ENCODE data around the gene SCP2.

Gene SCP2

DNA sequence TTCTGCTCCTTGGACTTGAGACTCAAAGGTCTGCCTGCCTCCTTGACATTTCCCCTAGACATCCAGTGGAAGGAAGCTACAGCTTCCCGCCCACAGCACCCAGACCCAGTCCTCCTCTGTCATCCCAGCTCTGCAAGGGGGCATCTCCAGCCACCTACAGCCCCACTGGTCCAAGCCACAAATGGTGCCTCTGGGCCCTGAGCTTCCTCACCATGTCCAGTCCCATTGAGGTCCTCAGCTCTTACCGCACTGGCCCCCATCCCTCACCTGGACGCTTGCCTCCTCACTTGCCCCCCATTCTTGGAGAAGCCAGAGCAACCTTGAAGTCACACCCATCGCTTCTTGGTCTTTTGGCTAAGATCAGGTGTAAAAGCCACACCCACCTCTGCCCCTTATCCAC, 148.1 kb downstream of the SCP2 start:
- Histone ChIP-seq H3K4me1 (ENCODE audit: control insufficient read depth, insufficient read depth, low read length) (peaks cover 3% of the 10 kb centered on the region), H3K9me3 (ENCODE audit: control insufficient read depth in 2 of 2, low read length in 2 of 2) (no peaks in the 10 kb centered on the region), H3K9ac (ENCODE audit: low read length in 2 of 2) (no peak overlapping the region), H3K4me3 (ENCODE audit: low read length in 2 of 2) (no peak overlapping the region), H3K36me3 (ENCODE audit: control insufficient read depth in 2 of 2, insufficient read depth in 2 of 2, low read length in 2 of 2) (peaks cover 14 to 23% of the 10 kb centered on the region in 2 donors), H3K27me3 (ENCODE audit: control insufficient read depth in 1 of 2, insufficient read depth in 2 of 2, low read length in 2 of 2) (no peaks in the 10 kb centered on the region), H3K27ac (ENCODE audit: low read length) (no peak overlapping the region)

GRCh38 chr1:53075761-53076163, 148.7 kb downstream of the SCP2 start:
- peaks cover 3% of the 10 kb centered on the region for H3K4me1 ChIP-seq (ENCODE audit: control insufficient read depth, insufficient read depth, low read length)
- H3K36me3 ChIP-seq (ENCODE audit: control insufficient read depth in 2 of 2, insufficient read depth in 2 of 2, low read length in 2 of 2), result peaks cover 12 to 23% of the 10 kb centered on the region in 2 donors
- no peak overlapping the region for H3K4me3 ChIP-seq (ENCODE audit: low read length in 2 of 2)
- H3K9ac ChIP-seq (ENCODE audit: low read length in 2 of 2), result no peak overlapping the region
- H3K27ac ChIP-seq (ENCODE audit: low read length), result no peak overlapping the region
- H3K9me3 ChIP-seq (ENCODE audit: control insufficient read depth in 2 of 2, low read length in 2 of 2), result no peaks in the 10 kb centered on the region
- H3K27me3 ChIP-seq (ENCODE audit: control insufficient read depth in 1 of 2, insufficient read depth in 2 of 2, low read length in 2 of 2), result no peaks in the 10 kb centered on the region

GRCh38 chr1:53076165-53076564, 149.1 kb downstream of the SCP2 start:
- Histone ChIP-seq H3K27me3 (ENCODE audit: control insufficient read depth in 1 of 2, insufficient read depth in 2 of 2, low read length in 2 of 2) (no peaks in the 10 kb centered on the region), H3K27ac (ENCODE audit: low read length) (no peak overlapping the region), H3K9ac (ENCODE audit: low read length in 2 of 2) (no peak overlapping the region), H3K9me3 (ENCODE audit: control insufficient read depth in 2 of 2, low read length in 2 of 2) (no peaks in the 10 kb centered on the region), H3K4me3 (ENCODE audit: low read length in 2 of 2) (no peak overlapping the region), H3K4me1 (ENCODE audit: control insufficient read depth, insufficient read depth, low read length) (peaks cover 3% of the 10 kb centered on the region), H3K36me3 (ENCODE audit: control insufficient read depth in 2 of 2, insufficient read depth in 2 of 2, low read length in 2 of 2) (peaks cover 16 to 23% of the 10 kb centered on the region in 2 donors)

DNA sequence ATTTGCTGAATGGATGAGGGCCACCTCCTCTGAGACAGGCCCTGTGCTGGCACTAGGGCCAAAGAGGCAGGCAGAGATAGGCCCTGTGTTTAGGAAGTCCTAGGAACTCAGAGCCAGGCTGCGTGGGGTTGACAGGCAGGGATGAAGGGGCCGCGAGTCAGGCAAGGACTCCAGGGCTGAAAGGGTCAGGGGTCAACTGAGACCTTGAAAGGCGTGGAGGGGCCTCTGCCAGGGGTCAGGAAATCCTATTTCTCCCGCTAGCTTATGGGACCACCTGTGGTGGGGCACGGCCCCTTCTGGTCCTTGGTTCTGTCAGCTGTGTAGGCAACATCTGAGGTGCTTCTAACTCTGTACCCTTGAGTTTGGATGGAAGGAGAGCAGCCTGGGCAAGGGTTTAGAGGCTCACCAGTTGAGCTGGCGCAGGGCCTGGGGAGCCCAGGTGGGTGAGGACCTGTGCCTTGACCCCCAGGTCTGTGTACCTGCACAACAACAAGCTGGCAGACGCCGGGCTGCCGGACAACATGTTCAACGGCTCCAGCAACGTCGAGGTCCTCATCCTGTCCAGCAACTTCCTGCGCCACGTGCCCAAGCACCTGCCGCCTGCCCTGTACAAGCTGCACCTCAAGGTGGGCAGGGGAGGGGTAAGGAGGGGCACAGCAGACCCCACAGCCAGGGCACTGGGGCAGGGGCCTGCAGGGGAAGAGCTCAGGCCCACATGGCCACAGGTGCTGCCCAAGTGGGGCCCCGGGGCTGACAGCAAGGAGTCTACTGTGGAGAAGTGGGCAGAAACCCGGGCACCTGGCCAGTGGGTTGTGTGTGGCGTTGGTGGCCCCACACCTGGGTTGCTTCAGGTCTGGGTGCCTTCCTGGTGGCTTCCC, 149.9 kb downstream of the SCP2 start:
- Histone ChIP-seq H3K4me3 (ENCODE audit: low read length in 2 of 2) (no peak overlapping the region), H3K9me3 (ENCODE audit: control insufficient read depth in 2 of 2, low read length in 2 of 2) (no peaks in the 10 kb centered on the region), H3K9ac (ENCODE audit: low read length in 2 of 2) (no peak overlapping the region), H3K27me3 (ENCODE audit: control insufficient read depth in 1 of 2, insufficient read depth in 2 of 2, low read length in 2 of 2) (no peaks in the 10 kb centered on the region), H3K27ac (ENCODE audit: low read length) (no peak overlapping the region), H3K36me3 (ENCODE audit: control insufficient read depth in 2 of 2, insufficient read depth in 2 of 2, low read length in 2 of 2) (peaks cover 23 to 27% of the 10 kb centered on the region in 2 donors), H3K4me1 (ENCODE audit: control insufficient read depth, insufficient read depth, low read length) (peaks cover 3% of the 10 kb centered on the region)

DNA sequence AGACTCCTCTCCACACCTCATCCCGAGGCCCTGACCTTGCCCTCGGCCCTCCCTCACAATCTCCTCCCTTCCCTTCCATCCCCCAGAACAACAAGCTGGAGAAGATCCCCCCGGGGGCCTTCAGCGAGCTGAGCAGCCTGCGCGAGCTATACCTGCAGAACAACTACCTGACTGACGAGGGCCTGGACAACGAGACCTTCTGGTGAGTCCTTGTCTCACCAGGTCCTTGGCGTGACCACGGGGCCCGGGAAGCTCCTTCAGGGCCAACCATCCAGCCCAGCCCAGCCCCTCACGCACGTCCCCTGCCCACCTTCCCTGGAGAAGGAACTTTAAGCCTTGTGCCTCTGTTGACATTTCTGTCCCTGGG, 150.5 kb downstream of the SCP2 start:
- Histone ChIP-seq H3K27me3 (ENCODE audit: control insufficient read depth in 1 of 2, insufficient read depth in 2 of 2, low read length in 2 of 2) (no peaks in the 10 kb centered on the region), H3K36me3 (ENCODE audit: control insufficient read depth in 2 of 2, insufficient read depth in 2 of 2, low read length in 2 of 2) (peaks cover 30 to 34% of the 10 kb centered on the region in 2 donors), H3K4me3 (ENCODE audit: low read length in 2 of 2) (no peak overlapping the region)

DNA sequence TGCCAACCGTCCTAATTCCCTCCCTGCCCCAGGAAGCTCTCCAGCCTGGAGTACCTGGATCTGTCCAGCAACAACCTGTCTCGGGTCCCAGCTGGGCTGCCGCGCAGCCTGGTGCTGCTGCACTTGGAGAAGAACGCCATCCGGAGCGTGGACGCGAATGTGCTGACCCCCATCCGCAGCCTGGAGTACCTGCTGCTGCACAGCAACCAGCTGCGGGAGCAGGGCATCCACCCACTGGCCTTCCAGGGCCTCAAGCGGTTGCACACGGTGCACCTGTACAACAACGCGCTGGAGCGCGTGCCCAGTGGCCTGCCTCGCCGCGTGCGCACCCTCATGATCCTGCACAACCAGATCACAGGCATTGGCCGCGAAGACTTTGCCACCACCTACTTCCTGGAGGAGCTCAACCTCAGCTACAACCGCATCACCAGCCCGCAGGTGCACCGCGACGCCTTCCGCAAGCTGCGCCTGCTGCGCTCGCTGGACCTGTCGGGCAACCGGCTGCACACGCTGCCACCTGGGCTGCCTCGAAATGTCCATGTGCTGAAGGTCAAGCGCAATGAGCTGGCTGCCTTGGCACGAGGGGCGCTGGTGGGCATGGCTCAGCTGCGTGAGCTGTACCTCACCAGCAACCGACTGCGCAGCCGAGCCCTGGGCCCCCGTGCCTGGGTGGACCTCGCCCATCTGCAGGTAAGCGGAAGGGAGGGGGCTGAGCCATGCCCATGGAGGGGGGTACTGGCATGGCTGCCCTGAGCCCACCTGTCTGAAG, 151.4 kb downstream of the SCP2 start:
- Histone ChIP-seq H3K4me3 (ENCODE audit: low read length in 2 of 2) (no peak overlapping the region), H3K9ac (ENCODE audit: low read length in 2 of 2) (no peak overlapping the region), H3K27ac (ENCODE audit: low read length) (no peak overlapping the region), H3K27me3 (ENCODE audit: control insufficient read depth in 1 of 2, insufficient read depth in 2 of 2, low read length in 2 of 2) (no peaks in the 10 kb centered on the region), H3K4me1 (ENCODE audit: control insufficient read depth, insufficient read depth, low read length) (peaks cover 5% of the 10 kb centered on the region), H3K36me3 (ENCODE audit: control insufficient read depth in 2 of 2, insufficient read depth in 2 of 2, low read length in 2 of 2) (peaks cover 33 to 39% of the 10 kb centered on the region in 2 donors), H3K9me3 (ENCODE audit: control insufficient read depth in 2 of 2, low read length in 2 of 2) (no peaks in the 10 kb centered on the region)

More for the DNA sequence above, 150.5 kb downstream of the SCP2 start:
- peaks cover 3% of the 10 kb centered on the region for H3K4me1 ChIP-seq (ENCODE audit: control insufficient read depth, insufficient read depth, low read length)
- H3K27ac ChIP-seq (ENCODE audit: low read length), result no peak overlapping the region
- no peak overlapping the region for H3K9ac ChIP-seq (ENCODE audit: low read length in 2 of 2)
- no peaks in the 10 kb centered on the region for H3K9me3 ChIP-seq (ENCODE audit: control insufficient read depth in 2 of 2, low read length in 2 of 2)

- Histone ChIP-seq H3K9me3 (ENCODE audit: control insufficient read depth in 2 of 2, low read length in 2 of 2) (no peaks in the 10 kb centered on the region), H3K27ac (ENCODE audit: low read length) (no peak overlapping the region), H3K36me3 (ENCODE audit: control insufficient read depth in 2 of 2, insufficient read depth in 2 of 2, low read length in 2 of 2) (peaks cover 33 to 39% of the 10 kb centered on the region in 2 donors), H3K27me3 (ENCODE audit: control insufficient read depth in 1 of 2, insufficient read depth in 2 of 2, low read length in 2 of 2) (no peaks in the 10 kb centered on the region), H3K4me3 (ENCODE audit: low read length in 2 of 2) (no peak overlapping the region), H3K9ac (ENCODE audit: low read length in 2 of 2) (no peak overlapping the region), H3K4me1 (ENCODE audit: control insufficient read depth, insufficient read depth, low read length) (peaks cover 8% of the 10 kb centered on the region)
These were observed 152.2 kb downstream of the SCP2 start for GRCh38 chr1:53079251-53079650.

- Histone ChIP-seq H3K36me3 (ENCODE audit: control insufficient read depth in 2 of 2, insufficient read depth in 2 of 2, low read length in 2 of 2) (peaks cover 38 to 45% of the 10 kb centered on the region in 2 donors), H3K27ac (ENCODE audit: low read length) (no peak overlapping the region), H3K4me3 (ENCODE audit: low read length in 2 of 2) (no peak overlapping the region), H3K4me1 (ENCODE audit: control insufficient read depth, insufficient read depth, low read length) (peaks cover 12% of the 10 kb centered on the region), H3K9me3 (ENCODE audit: control insufficient read depth in 2 of 2, low read length in 2 of 2) (no peaks in the 10 kb centered on the region), H3K9ac (ENCODE audit: low read length in 2 of 2) (no peak overlapping the region), H3K27me3 (ENCODE audit: control insufficient read depth in 1 of 2, insufficient read depth in 2 of 2, low read length in 2 of 2) (no peaks in the 10 kb centered on the region)
These were observed 153.0 kb downstream of the SCP2 start for GRCh38 chr1:53080041-53080440.

- H3K4me1 ChIP-seq (ENCODE audit: control insufficient read depth, insufficient read depth, low read length), result peaks cover 13% of the 10 kb centered on the region
- H3K36me3 ChIP-seq (ENCODE audit: control insufficient read depth in 2 of 2, insufficient read depth in 2 of 2, low read length in 2 of 2), result peaks cover 38 to 49% of the 10 kb centered on the region in 2 donors
- no peak overlapping the region for H3K4me3 ChIP-seq (ENCODE audit: low read length in 2 of 2)
- H3K27ac ChIP-seq (ENCODE audit: low read length), result no peak overlapping the region
- no peaks in the 10 kb centered on the region for H3K27me3 ChIP-seq (ENCODE audit: control insufficient read depth in 1 of 2, insufficient read depth in 2 of 2, low read length in 2 of 2)
- no peak overlapping the region for H3K9ac ChIP-seq (ENCODE audit: low read length in 2 of 2)
- H3K9me3 ChIP-seq (ENCODE audit: control insufficient read depth in 2 of 2, low read length in 2 of 2), result no peaks in the 10 kb centered on the region
These were observed 153.7 kb downstream of the SCP2 start for GRCh38 chr1:53080769-53081168.

- H3K9ac ChIP-seq (ENCODE audit: low read length in 2 of 2), result no peak overlapping the region
These were observed 154.4 kb downstream of the SCP2 start for GRCh38 chr1:53081384-53082066.

More at GRCh38 chr1:53081384-53082066, 154.4 kb downstream of the SCP2 start:
- no peak overlapping the region for H3K4me3 ChIP-seq (ENCODE audit: low read length in 2 of 2)
- peaks cover 38 to 51% of the 10 kb centered on the region in 2 donors for H3K36me3 ChIP-seq (ENCODE audit: control insufficient read depth in 2 of 2, insufficient read depth in 2 of 2, low read length in 2 of 2)
- H3K27ac ChIP-seq (ENCODE audit: low read length), result no peak overlapping the region
- H3K27me3 ChIP-seq (ENCODE audit: control insufficient read depth in 1 of 2, insufficient read depth in 2 of 2, low read length in 2 of 2), result no peaks in the 10 kb centered on the region
- no peaks in the 10 kb centered on the region for H3K9me3 ChIP-seq (ENCODE audit: control insufficient read depth in 2 of 2, low read length in 2 of 2)
- peaks cover 18% of the 10 kb centered on the region for H3K4me1 ChIP-seq (ENCODE audit: control insufficient read depth, insufficient read depth, low read length)

All from stomach smooth muscle (tissue), 2 donors.